Measurements from ENCODE around the gene GRM7.

- TF ChIP-seq CTCF (IDR thresholded peaks at IDR 0.05) = no peak
- no peak for TF ChIP-seq POLR2A (IDR thresholded peaks at IDR 0.05)
These were observed 381.4 kb downstream of the GRM7 start for GRCh38 chr3:7242303-7242635.
